ENCODE results near the gene CKAP5.
A peak's percentile ranks its signal among the peaks of the same experiment; 100 is the strongest.

CKAP5 gene

GRCh38 chr11:46697723-46698122, 148.4 kb downstream of the CKAP5 start:
- Mint-ChIP-seq H3K9me3 (no peaks in the 10 kb centered on the region), H3K27ac (no peak overlapping the region), H3K27me3 (ENCODE audit: low read depth, poor library complexity) (no peaks in the 10 kb centered on the region), H3K4me1 (peaks cover 72% of the 10 kb centered on the region), H3K36me3 (ENCODE audit: low read depth) (peaks cover 15% of the 10 kb centered on the region), H3K4me3 (no peak overlapping the region)
- TF ChIP-seq, protein P1, sequence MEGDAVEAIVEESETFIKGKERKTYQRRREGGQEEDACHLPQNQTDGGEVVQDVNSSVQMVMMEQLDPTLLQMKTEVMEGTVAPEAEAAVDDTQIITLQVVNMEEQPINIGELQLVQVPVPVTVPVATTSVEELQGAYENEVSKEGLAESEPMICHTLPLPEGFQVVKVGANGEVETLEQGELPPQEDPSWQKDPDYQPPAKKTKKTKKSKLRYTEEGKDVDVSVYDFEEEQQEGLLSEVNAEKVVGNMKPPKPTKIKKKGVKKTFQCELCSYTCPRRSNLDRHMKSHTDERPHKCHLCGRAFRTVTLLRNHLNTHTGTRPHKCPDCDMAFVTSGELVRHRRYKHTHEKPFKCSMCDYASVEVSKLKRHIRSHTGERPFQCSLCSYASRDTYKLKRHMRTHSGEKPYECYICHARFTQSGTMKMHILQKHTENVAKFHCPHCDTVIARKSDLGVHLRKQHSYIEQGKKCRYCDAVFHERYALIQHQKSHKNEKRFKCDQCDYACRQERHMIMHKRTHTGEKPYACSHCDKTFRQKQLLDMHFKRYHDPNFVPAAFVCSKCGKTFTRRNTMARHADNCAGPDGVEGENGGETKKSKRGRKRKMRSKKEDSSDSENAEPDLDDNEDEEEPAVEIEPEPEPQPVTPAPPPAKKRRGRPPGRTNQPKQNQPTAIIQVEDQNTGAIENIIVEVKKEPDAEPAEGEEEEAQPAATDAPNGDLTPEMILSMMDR (IDR thresholded peaks at IDR 0.05): no peak
- DNase-seq: no peak

DNA sequence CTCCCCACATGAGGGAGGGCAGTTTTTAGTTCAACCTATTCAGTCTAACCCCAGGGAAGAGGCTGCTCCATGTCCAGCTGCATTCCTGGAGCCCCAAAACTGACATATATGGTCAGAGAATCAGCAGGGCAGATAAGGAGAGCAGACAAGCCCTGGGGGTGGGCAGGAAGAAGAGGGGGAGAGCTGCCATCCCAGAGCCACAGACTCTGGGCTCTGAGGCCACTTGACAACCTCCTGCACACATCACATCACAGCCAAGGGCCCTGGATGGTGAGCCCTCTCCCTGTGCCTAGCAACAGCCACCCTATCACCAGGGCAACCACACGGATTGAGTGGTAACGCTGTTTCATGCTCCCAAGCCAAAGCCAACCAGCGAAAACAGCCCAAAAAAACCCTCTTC, 148.8 kb downstream of the CKAP5 start:
- TF ChIP-seq, protein P1 (IDR thresholded peaks at IDR 0.05): no peak
- H3K4me3 Mint-ChIP-seq: no peak overlapping the region
- H3K9me3 Mint-ChIP-seq: no peaks in the 10 kb centered on the region
- no peak overlapping the region for H3K27ac Mint-ChIP-seq
- H3K4me1 Mint-ChIP-seq: peaks cover 68% of the 10 kb centered on the region
- no peak for DNase-seq
- no peaks in the 10 kb centered on the region for H3K27me3 Mint-ChIP-seq (ENCODE audit: low read depth, poor library complexity)
- H3K36me3 Mint-ChIP-seq (ENCODE audit: low read depth): peaks cover 11% of the 10 kb centered on the region

GRCh38 chr11:46696212-46696558, 149.9 kb downstream of the CKAP5 start:
- Mint-ChIP-seq H3K9me3 (no peaks in the 10 kb centered on the region), H3K27ac (peak overlapping the region; percentile 39), H3K27me3 (ENCODE audit: low read depth, poor library complexity) (no peaks in the 10 kb centered on the region), H3K4me1 (peaks cover 59% of the 10 kb centered on the region), H3K4me3 (no peak overlapping the region), H3K36me3 (ENCODE audit: low read depth) (peaks cover 5% of the 10 kb centered on the region)
- no peak for DNase-seq
- TF ChIP-seq, protein P1 (IDR thresholded peaks at IDR 0.05): no peak

- H3K4me1 Mint-ChIP-seq: peaks cover 56% of the 10 kb centered on the region
- no peaks in the 10 kb centered on the region for H3K9me3 Mint-ChIP-seq
- peak overlapping the region; percentile 72 for H3K27ac Mint-ChIP-seq
Observed at GRCh38 chr11:46695345-46696211, 150.5 kb downstream of the CKAP5 start.

DNA sequence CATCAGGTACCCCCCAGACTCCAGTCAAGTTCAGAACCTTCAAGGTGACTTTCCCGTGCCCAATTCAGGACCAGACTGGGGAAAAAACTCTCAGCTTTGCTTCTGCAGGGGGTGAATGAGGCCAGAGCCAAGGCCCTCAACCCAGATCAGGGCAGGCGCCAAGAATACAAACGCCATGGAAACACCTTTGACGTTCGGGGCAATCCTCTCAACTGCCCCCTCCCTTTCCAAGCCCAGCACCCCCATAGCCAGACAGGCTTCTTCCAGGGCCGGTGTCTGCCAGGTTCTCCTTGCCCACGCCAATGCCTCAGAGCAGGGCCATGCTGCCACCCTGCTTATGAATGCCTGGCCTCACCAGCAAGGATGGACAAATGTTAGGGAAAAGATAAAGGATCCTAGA, 151.5 kb downstream of the CKAP5 start:
- Mint-ChIP-seq H3K27ac (no peak overlapping the region), H3K4me1 (peaks cover 47% of the 10 kb centered on the region), H3K9me3 (no peaks in the 10 kb centered on the region), H3K36me3 (ENCODE audit: low read depth) (peaks cover 9% of the 10 kb centered on the region), H3K4me3 (no peak overlapping the region), H3K27me3 (ENCODE audit: low read depth, poor library complexity) (no peaks in the 10 kb centered on the region)
- DNase-seq: no peak
- TF ChIP-seq, protein P1 (IDR thresholded peaks at IDR 0.05): no peak

More at GRCh38 chr11:46695345-46696211, 150.5 kb downstream of the CKAP5 start:
- Mint-ChIP-seq H3K4me3 (no peak overlapping the region), H3K27me3 (ENCODE audit: low read depth, poor library complexity) (no peaks in the 10 kb centered on the region), H3K36me3 (ENCODE audit: low read depth) (peaks cover 8% of the 10 kb centered on the region)
- TF ChIP-seq, protein P1 (IDR thresholded peaks at IDR 0.05): no peak
- no peak for DNase-seq

- H3K36me3 Mint-ChIP-seq (ENCODE audit: low read depth): peaks cover 11% of the 10 kb centered on the region
- peak overlapping the region; percentile 95 for H3K27ac Mint-ChIP-seq
- no peak overlapping the region for H3K4me3 Mint-ChIP-seq
- no peak for DNase-seq
- no peaks in the 10 kb centered on the region for H3K9me3 Mint-ChIP-seq
- H3K4me1 Mint-ChIP-seq: peaks cover 44% of the 10 kb centered on the region
- TF ChIP-seq, protein P1 (IDR thresholded peaks at IDR 0.05): no peak
- H3K27me3 Mint-ChIP-seq (ENCODE audit: low read depth, poor library complexity): no peaks in the 10 kb centered on the region
Observed at GRCh38 chr11:46694072-46694471, 152.0 kb downstream of the CKAP5 start.

All from nephron progenitor cell (in vitro differentiated cells).